GM19351 (cell line): ENCODE results near the gene NPAS1.

Experiments used
- ATAC-seq: cut with Tn5 transposase; IDR thresholded peaks from one replicate; pipeline ENCODE4 v1.9.1; 2021; ENCODE audit warnings: mild to moderate bottlenecking, moderate library complexity; ENCODE audit not compliant: unreplicated experiment

Gene NPAS1

DNA sequence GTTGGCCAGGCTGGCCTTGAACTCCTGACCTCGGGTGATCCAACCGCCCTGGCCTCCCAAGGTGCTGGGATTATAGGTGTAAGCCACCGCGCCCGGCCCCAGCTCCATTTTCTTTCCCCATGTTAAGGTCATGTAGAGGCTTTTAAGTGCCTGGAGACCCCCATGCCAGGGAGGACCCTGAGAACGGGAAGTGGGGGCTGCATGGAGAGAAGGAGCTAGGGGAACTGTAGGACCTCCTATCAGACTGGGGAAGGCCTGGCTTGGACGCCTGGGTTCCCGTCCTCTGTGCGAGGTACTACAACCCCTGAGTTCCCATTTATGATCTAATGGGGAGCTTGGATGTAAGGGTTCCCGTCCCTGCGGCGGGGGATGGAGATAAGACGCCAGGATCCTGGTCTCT is 714 bp upstream of the NPAS1 start:
- no peak for ATAC-seq

DNA sequence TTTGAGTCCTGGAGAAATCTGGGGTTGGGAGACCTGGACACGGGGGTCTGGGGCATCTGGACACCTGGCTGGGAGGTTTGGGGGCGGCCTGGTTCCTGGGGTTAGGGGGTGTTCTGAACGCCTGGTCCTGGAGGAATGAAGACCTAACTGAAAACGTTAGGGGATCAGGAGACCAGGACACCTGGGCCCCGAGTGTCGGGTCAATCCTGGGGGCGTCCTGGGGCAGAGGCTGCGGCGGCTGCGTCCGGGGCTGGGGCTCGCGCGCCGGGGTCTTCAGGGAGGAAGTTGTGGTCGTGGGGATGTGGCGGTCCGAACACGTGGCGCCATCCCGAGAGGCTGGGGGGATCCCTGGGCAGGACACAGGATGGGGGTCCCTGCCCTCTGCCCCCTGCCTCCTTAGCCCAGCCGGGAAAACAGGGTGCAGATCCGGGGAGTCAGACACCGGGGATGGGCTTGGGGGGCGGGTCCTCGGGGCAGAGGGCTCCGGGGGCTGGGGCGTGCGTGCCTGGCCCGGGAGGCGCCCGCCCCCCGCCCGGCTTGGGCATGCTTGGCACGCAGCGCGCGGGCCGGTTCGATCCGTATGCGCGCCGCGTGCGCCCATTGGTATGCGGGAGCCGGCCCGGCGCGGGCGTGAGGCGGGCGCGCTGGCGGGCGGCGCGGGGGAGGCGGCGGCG is 632 bp downstream of the NPAS1 start:
- ATAC-seq, result no peak

DNA sequence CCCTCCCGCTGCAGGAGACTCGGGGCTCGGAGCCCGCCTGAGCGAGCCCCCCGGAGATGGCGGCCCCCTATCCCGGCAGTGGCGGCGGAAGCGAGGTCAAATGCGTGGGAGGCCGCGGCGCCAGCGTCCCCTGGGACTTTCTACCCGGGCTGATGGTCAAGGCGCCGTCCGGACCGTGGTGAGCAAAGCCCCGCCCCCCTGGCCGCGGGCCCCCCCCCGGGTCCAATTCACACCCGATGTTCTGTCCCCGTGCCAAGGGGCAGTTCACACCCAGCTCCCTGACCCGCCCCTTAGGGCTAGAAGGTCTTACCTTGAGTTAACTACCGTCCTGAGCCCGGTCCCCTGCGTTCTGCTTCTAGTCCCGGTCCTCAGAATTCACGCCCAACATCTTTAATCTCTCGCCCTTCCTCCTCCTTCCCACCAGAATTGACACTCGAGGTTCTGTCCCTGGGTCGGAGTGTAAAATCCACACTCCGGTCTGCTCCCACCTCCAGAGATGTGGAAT is 1.4 kb downstream of the NPAS1 start:
- no peak for ATAC-seq

DNA sequence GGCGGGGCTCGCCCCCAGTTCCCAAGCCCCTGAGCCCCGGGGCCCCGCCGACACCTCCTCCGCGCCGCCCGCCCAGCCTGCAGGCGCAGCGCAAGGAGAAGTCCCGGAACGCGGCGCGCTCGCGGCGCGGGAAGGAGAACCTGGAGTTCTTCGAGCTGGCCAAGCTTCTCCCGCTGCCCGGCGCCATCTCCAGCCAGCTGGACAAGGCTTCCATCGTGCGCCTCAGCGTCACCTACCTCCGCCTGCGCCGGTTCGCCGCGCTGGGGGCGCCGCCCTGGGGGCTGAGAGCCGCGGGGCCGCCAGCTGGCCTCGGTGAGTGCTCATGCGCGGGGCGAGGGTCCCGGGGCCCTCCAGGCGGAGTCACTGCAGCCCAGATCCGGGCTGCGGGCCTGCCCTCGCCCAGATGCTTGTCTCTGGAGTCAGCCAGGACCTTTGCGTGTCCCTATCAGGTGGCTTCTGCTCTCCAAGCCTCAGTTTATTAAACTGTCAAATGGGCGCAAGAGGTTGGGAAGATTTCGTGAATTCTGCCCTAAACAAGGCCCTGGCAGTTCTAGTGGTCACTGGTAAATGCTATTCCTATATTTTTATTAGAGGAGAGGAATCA is 2.0 kb downstream of the NPAS1 start:
- no peak for ATAC-seq

DNA sequence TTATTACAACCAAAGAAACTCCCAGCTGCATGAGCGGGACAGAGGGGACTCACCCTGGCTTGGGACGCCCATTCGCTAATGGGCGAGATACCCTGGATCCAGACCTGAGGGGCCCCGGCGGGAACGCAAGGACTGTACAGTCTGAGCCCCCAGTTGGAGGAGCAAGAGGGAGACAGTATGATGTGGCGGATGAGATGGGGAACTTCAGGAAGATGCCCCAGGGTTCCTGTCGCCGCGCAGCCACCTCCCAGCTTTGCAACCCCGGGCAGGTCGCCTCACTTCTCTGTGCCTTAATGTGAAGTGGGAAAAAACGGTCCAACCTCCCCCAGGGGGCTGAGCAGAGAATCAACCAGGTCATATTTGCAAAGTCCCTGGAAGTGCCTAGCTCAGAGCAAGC is 2.5 kb downstream of the NPAS1 start:
- no peak for ATAC-seq

DNA sequence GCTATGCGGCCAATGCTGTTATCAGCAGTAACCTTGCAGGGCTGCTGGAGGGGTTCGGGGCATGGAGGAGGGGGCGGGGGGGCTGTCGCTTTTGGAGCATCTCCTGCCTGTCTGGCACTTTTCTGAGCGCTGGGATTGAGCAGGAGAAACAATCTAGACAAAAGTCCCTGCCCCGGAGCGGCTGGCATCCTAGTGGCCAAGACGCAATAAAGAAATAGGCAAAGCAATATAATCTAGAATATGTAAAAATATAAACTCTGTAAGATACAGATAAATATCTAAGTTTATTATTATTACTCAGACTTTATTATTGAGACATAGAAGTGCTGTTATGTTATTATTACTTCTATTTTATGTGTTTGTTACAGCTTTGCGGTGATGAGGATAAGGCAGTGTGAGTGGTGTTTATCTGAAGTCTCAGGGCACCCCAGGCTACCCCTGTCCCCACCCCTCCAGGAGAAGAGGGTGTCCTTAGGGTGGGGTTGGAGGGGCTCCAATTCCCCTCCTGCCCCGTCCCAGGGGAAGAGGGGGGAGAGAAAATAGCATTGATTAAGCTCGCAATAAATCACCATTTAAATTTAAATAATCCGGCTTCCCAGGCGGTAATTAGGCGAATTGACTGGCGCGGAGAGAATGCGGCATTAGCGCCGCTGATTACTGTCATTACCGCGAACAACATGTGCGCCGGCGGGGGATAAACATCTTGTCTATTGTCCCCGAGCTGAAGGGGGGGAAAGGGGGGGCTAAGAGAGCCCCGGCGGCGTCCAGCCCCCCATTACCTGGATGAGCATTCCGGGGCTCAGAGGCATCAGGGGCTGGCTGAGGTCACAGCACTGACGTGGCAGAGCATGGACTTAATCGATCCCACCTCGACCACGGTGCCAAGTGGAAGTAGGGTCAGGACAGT is 3.2 kb downstream of the NPAS1 start:
- no peak for ATAC-seq

DNA sequence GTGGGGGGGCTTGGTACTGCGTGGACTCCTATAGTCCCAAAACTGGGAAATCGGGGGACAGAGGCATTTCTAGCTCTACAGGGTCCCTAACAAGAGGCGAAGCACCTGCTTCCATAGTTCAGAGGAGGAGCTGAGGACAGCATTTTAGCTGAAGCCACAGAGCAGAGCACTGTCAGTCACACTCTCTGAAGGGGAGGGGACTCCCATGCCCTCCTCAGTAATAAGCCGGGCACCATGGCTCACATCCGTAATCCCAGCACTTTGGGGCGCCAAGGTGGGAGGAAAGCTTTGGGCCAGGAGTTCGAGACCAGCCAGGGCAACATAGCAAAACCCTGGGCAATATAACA is 3.8 kb downstream of the NPAS1 start:
- ATAC-seq, result no peak

DNA sequence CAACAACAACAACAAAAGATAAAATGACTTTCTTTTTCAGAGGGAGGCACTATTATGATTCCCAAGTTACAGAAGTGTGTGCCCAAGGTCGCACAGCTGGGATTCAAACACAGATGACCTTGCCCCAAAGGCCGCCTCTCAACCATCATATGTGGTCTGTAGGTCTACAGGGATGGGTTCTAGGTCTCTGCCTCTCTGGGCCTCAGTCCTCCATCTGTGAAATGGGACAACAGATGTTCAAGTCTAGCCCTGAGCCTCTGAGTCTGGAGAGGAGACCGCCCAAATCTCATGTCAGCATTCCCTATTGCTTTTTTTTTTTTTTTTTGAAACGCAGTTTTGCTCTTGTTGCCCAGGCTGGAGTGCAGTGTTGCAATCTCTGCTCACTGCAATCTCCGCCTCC is 4.9 kb downstream of the NPAS1 start:
- no peak for ATAC-seq

DNA sequence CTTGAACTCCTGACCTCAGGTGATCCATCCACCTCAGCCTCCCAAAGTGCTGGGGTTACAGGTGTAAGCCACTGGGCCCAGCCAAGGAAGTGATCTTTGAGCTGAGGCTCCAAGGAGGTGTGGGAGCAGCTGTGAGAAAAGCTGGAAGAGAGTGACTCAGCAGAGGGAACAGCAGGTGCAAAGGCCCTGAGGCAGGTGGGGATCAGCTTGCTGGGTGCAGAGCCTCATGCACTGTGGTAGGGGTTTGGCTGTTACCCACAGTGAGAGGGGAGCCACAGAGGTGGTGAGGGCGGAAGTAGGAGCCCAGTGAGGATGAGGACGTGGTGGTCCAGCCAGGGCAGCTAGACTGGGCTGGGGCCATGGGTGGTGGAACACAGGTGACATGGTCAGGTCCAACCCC is 6.5 kb downstream of the NPAS1 start:
- ATAC-seq, result no peak

DNA sequence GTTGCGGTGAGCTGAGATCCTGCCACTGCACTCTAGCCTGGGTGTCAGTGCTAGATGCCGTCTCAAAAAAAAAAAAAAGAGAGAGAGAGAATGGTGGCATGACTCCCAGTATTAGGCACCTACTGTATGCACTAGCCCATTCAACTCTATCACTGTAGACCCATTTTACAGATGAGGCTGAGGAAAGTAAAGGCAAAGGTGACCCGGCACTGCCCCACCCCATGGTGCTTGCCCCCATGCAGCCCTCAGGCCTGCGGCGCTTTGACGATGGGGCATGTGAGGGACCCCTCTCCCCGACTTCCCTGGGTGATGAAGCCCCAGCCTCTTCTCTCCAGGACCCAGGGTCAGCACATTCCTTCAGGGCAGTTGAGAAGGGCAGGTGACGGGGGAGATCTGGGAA is 7.3 kb downstream of the NPAS1 start:
- no peak for ATAC-seq

DNA sequence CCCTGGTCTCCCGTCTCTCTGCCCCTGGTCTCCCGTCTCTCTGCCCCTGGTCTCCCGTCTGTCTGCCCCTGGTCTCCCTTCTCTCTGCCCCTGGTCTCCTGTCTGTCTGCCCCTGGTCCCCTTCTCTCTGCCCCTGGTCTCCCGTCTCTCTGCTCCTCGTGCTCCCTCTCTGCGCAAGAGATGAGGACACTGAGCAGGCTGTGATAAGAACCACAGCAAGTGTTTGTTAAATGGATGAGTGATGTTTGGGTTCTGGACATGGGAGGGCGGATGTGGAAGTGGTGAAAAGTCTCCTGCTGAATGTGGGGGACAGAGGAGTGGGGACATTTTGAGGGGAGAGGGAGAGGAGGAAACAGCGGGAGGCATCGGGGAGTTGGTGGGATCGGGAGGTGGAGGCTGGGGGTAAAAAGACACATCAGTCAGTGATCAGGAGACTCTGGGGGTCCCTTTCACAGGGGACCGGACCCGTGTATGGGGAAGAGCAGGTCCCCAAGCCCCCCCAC is 8.0 kb downstream of the NPAS1 start:
- no peak for ATAC-seq

DNA sequence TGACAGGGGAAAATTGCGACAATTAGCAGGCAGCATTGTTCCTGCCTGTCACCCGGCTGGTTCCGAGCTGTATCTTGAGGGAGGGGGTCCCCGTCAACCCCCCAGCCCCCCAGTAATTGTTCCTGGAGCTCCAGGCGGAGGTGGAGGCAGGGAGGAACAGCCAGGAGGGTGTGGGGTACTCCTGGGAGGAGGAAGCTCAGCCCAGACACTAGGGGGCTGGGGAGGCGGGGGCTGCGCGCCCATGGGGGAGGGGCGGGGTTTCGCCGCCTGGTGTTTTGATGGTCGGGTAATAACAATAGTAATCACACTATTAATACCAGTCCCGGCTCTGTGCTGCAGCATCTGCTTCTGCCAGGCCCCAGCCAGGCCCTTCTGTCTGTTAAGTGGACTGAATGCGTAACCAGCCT is 8.6 kb downstream of the NPAS1 start:
- no peak for ATAC-seq

DNA sequence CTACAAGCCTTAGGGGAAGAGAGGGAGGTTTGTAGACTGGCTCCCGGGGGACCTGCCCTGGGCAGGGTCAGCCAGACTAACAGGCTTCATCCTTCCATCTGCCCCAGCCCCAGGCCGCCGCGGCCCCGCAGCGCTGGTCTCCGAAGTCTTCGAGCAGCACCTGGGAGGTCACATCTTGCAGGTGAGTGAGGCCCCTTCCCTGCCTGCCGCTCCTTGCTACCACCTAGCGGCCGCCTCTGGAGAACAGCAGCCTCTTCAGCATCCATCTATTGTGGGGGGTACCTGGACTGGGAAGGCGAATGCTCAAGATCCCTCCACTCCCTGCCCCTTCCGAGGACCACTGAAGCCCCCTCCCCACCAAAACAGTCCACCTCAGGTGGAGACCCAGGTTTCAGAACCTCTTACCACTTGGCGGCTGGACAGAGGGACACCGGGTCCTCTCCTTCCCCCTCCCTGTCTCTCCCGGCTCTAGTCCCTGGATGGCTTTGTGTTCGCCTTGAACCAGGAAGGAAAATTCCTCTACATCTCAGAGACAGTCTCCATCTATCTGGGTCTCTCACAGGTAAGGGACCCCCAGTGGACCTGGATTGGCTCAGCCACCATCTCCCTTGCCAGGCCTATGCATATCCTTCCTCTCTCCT is 12.7 kb downstream of the NPAS1 start:
- no peak for ATAC-seq

DNA sequence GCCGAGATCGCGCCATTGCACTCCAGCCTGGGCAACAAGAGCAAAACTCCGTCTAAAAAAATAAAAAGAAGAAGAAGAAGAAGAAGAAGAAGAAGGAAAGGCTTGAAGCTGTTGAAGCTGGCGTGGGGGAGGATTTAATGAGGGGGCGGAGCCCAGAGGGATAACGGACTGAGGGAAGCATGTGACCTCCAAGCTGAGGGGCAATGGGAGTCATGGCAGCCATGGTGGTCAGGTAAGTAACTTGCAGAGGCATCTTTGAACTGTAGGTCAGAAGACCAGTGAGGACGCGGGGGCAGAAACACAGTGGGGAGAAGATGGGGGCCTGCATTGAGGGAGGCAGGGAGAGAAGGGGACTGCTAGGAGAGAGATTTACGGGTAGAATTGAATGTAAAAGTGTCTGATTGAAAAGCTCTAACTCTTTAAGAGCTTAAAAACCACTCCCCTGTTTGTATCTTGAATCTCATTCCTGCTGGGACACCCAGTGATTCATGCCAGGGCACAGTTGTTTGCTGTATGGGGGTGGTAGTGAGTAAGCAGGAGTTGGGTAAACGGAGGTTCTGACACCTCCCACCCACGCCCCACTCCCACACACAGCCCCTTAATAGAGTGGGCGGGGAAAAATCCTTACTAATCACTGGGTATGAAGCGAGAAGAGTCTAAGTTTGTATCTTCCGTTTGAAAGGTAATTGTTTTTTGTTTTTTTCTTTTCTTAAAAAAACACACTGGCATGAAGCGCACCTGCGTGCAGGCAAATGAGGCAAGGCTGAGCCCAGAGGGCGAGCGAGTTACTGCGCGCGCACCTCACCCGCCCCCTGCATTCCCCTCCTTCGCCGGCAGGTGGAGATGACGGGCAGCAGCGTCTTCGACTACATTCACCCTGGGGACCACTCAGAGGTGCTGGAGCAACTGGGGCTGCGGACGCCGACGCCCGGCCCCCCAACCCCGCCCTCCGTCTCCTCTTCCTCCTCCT is 15.8 kb downstream of the NPAS1 start:
- no peak for ATAC-seq

DNA sequence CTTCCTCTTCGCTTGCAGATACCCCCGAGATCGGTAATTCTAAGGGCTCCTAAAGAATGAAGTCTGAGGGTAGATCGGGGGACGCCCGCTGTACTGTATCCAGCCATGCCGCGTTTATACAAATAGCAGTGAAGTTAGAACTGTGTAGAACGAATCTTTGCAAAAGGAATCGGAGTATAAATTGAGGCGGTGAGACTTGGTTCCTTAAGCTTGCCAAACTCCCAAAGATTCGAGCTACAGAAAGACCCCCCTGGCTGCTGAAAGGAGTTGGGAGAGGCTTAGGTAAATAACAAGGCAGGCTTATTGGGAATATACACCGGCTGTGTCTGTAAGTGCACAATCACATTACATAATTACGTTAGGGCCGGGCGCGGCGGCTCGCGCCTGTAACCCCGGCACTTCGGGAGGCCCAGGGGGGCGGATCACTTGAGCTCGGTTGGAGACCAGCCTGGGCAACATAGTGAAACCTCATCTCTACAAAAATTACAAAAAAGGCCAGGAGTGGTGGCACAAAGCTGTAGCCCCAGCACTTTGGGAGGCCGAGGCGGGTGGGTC is 16.5 kb downstream of the NPAS1 start:
- ATAC-seq, result no peak

DNA sequence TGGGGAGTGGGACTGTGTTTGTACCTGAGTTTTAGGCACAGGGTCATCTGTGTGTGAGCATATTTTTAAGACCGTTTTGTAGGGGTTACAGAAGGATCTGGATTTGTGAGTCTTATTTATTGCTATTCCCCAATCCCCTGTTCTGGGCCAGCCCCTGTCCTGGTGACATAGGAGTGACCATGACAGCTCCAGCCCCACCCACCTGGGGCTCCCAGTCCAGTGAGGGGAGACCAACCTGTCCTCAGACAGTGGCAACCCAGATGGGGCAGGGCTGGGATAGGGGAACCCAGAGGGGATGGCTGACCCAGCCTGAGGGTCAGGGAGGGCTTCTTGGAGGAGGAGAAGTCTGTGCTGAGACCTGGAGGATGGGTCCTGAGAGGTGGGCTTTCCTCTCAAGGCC is 18.1 kb downstream of the NPAS1 start:
- ATAC-seq, result no peak

DNA sequence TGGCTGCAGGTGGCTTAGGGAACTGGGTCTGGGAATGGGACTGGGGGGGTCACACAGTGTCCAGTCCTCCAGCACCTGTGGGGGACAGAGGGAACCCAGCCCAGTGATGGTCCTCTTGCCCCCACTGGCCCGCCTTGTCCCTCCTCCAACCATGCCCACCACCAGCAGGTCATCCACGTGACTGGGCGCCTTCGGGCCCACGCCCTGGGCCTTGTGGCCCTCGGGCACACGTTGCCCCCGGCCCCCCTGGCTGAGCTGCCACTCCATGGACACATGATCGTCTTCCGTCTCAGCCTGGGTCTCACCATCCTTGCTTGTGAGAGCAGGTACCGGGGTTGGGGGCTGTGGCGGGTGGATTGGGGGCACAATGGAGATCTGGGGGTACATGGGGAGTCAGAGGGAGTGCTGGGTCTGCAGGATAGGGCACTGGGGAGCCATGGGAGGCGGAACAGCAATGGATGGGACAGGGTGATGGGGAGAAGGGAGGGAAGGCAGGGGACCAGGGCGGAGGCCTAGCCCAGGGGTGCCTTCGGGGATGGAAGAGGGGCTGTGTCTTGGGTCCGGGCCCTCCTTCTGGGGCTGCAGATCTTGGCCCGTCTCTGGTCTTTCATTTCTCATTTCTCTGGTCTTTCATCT is 19.7 kb downstream of the NPAS1 start:
- no peak for ATAC-seq

DNA sequence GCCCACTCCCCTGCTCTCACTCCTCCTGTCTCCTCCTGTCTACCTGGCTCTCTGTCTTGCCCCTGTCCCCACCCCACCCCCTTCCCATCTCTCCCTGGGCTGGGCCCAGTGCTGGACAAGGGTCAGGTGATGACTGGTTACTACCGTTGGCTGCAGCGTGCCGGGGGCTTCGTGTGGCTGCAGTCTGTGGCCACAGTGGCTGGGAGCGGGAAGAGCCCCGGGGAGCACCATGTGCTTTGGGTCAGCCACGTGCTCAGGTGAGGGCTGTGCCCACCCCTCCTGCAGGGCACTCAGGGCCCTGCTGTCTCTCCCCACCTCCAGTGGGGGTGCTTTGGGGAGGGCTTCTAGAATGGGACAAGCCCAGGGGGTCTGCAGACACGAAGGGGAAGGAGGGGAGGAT is 21.2 kb downstream of the NPAS1 start:
- ATAC-seq, result no peak
